ENCODE results near the gene CLN3. TPM values are rescaled to one million over a fixed set of nuclear protein-coding genes. Genes with fewer than 3 reads are reported as not detected.

The CLN3 gene
- polyA plus RNA-seq, 3 donors = 37.0 to 113 (median 50.2) TPM

GRCh38 chr16:28495098-28495793, 3.4 kb upstream of the CLN3 start:
- Mint-ChIP-seq H3K36me3 (peaks cover 37 to 45% of the 10 kb centered on the region in 2 donors), H3K9me3 (peaks cover 0 to 1% (median 0%) of the 10 kb centered on the region in 7 donors), H3K27ac (peak overlapping the region; percentile 99 to 100 (median 100)), H3K27me3 (ENCODE audit: low read depth in 3 of 3) (peaks cover 0 to 1% (median 0%) of the 10 kb centered on the region in 3 donors), H3K4me1 (peaks cover 66% of the 10 kb centered on the region), H3K4me3 (peak overlapping the region; percentile 89 to 99)
- H3K36me3 ChIP-seq (replicated peaks in 1 of 2; ENCODE audit: control insufficient read depth in 1 of 2, insufficient read depth in 2 of 2, low read length in 2 of 2) = peaks cover 34 to 40% of the 10 kb centered on the region in 2 donors
- H3K4me2 ChIP-seq (replicated peaks; ENCODE audit: extremely low read depth, low read length, poor library complexity, severe bottlenecking) = peak overlapping the region; percentile 100
- 61% methylated on average over 12 of the region's 13 CpGs for WGBS (ENCODE audit: insufficient coverage)
- H3K9ac ChIP-seq (ENCODE audit: insufficient read depth, low read length, poor library complexity, severe bottlenecking) = peak overlapping the region; percentile 90
- peaks cover 71% of the 10 kb centered on the region for H3K79me2 ChIP-seq (ENCODE audit: insufficient read depth, low read length)
- H3K27ac ChIP-seq (ENCODE audit: low read depth in 1 of 2, low read length in 2 of 2) = peak overlapping the region; percentile 99
- DNase-seq = peak; percentile 20 to 56 (median 37)
- H3K27me3 ChIP-seq (ENCODE audit: control insufficient read depth in 2 of 2, insufficient read depth in 2 of 2, low read length in 2 of 2) = no peaks in the 10 kb centered on the region
- no peak for TF ChIP-seq CTCF (IDR thresholded peaks at IDR 0.05)
- peak overlapping the region; percentile 64 to 100 (median 66) for H3K4me3 ChIP-seq (replicated peaks in 1 of 3; ENCODE audit: low read depth in 2 of 3, low read length in 3 of 3)
- peak overlapping the region; percentile 29 for H2AFZ ChIP-seq (ENCODE audit: insufficient read depth, low read depth, low read length, poor library complexity, severe bottlenecking)
- no peaks in the 10 kb centered on the region for H3K9me3 ChIP-seq (replicated peaks in 1 of 2; ENCODE audit: control insufficient read depth in 1 of 2, insufficient read depth in 1 of 2, low read length in 2 of 2)
- H4K20me1 ChIP-seq (ENCODE audit: insufficient read depth, low read length) = peaks cover 46% of the 10 kb centered on the region
- intact Hi-C loops (cut with micrococcal nuclease) = loop anchor here in 1 of 2 donors (5.0 kb wide), 1 partner anchor 52 kb away; no protein-coding TSS in a partner anchor
- peaks cover 52 to 77% of the 10 kb centered on the region in 2 donors for H3K4me1 ChIP-seq (ENCODE audit: control insufficient read depth in 1 of 2, insufficient read depth in 2 of 2, low read length in 2 of 2)

DNA sequence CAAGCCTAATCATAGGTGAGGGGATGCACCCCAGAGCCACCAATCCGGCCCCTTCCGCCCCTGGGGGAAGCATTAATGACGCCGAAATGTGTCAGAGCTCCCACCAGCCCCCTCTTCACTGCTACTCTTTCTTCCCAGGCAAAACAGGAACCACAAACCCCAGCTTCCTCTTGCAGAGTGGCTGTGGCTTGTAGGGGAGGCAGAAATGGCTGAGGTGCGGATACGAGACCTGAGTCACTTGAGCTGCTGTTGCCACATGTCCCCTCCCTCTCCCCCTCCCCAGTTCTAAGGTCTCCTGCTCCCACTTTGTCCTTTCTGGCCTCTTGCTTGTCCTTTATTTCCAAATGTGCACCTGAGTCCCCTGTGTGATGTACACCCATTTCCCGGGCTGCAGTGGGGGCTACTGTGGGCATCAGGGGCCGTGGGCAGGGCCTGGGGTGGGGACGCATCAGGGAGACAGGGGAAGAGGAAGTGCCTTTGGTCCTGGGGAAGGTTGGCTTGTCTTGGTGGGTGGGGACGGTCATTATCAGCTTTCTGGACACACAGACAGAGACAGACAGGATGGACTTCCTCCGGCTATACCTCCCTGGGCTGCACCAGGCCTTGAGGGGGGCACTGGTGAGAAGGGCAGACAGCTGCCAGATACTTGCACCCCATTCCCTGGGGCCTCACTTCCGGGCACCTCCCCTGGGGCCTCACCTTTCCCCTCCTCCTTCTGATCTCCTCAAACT, 2.4 kb upstream of the CLN3 start, which contains the start of gene APOBR:
TSS of gene APOBR (plus strand) at position 523 of the 731 bp plus-strand sequence. CDS start at position 562, 39 bp downstream.
- intact Hi-C loops (cut with micrococcal nuclease) = loop anchor here in 1 of 2 donors (5.0 kb wide), 1 partner anchor 58 kb away; the partner anchor contains the start of gene SGF29
- Histone ChIP-seq H3K36me3 (replicated peaks in 1 of 2; ENCODE audit: control insufficient read depth in 1 of 2, insufficient read depth in 2 of 2, low read length in 2 of 2) (peaks cover 29 to 37% of the 10 kb centered on the region in 2 donors), H4K20me1 (ENCODE audit: insufficient read depth, low read length) (peaks cover 43% of the 10 kb centered on the region), H3K27ac (ENCODE audit: low read depth in 1 of 2, low read length in 2 of 2) (peak within 1 kb of the TSS; percentile 99), H3K4me3 (replicated peaks in 1 of 3; ENCODE audit: low read depth in 2 of 3, low read length in 3 of 3) (peak within 1 kb of the TSS; percentile 64 to 100 (median 66)), H2AFZ (ENCODE audit: insufficient read depth, low read depth, low read length, poor library complexity, severe bottlenecking) (peak within 1 kb of the TSS; percentile 67), H3K4me1 (ENCODE audit: control insufficient read depth in 1 of 2, insufficient read depth in 2 of 2, low read length in 2 of 2) (peaks cover 58 to 76% of the 10 kb centered on the region in 2 donors), H3K9me3 (replicated peaks in 1 of 2; ENCODE audit: control insufficient read depth in 1 of 2, insufficient read depth in 1 of 2, low read length in 2 of 2) (no peaks in the 10 kb centered on the region), H3K79me2 (ENCODE audit: insufficient read depth, low read length) (peaks cover 80% of the 10 kb centered on the region), H3K9ac (ENCODE audit: insufficient read depth, low read length, poor library complexity, severe bottlenecking) (peak within 1 kb of the TSS; percentile 90), H3K4me2 (replicated peaks; ENCODE audit: extremely low read depth, low read length, poor library complexity, severe bottlenecking) (peak within 1 kb of the TSS; percentile 100), H3K27me3 (ENCODE audit: control insufficient read depth in 2 of 2, insufficient read depth in 2 of 2, low read length in 2 of 2) (no peaks in the 10 kb centered on the region)
- Mint-ChIP-seq H3K27me3 (ENCODE audit: low read depth in 3 of 3) (peaks cover 0 to 1% (median 0%) of the 10 kb centered on the region in 3 donors), H3K9me3 (peaks cover 0 to 1% (median 0%) of the 10 kb centered on the region in 7 donors), H3K27ac (peak within 1 kb of the TSS; percentile 99 to 100 (median 100)), H3K36me3 (peaks cover 32 to 42% of the 10 kb centered on the region in 2 donors), H3K4me3 (peak within 1 kb of the TSS; percentile 89 to 99), H3K4me1 (peaks cover 65% of the 10 kb centered on the region)
- no peak for TF ChIP-seq CTCF (IDR thresholded peaks at IDR 0.05)
- WGBS (ENCODE audit: insufficient coverage) = 0% methylated on average over 5 of the region's 12 CpGs
- peak; percentile 97 to 99 (median 98) for DNase-seq
